Bronchial smooth muscle cell (primary cell): ENCODE results near the gene CEP20. TPM values are rescaled to one million over a fixed set of nuclear protein-coding genes. Genes with fewer than 3 reads are reported as not detected.

Source experiments
- total RNA-seq: library from RNA; depleted of rRNA; stranded (reverse); fragments of >200 nt; gene quantifications from 2 replicates; pipeline ENCODE4 v1.2.1, GENCODE V29; 2014

The CEP20 gene
- 24.3 and 30.6 TPM in 2 replicates for total RNA-seq

DNA sequence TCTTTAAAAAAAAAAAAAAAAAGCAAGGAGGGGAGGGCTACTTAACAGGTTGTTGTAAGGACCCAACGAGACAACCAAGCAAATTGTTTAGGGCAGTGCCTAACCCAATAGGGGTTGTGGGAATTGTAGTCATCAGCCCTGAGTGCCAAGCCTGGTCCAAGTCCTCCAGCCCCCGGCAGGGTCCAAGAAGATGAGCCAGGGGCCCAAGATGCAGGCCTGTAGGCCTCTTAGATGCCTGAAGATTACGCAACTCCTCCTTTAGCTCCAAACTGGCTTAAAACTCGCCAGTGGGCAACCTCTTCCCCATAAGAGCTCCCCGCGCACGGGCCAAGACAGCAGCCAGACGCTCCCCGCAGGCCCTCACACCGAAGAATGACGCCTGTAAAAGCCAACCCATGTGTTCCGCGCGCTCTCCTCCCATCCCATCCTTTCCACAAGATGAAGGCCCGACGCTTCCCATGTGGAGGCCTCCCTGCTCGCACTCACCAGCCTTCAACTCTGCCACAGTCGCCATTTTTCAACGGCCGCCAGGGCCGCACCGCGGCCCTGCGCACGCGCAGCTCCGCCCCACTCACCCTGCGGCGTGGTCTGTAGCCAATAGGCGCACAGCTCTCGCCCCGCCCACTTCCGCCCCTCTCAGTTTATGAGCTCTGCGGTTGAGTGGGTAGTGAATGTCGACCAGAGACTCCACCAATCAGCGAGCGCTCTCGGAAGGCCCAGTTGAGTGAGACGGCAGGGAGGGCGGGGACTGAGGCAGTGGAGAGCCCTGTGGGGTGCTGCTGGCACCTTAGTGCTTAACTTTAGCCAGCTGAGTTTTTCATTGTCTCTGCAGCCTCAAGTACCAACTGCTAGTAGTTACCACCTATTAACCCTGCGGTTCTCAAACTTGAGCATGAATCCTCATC is at the start of gene CEP20:
CEP20 (minus strand) TSS at position 532 of the 905 bp plus-strand sequence; CDS start at position 514, 18 bp downstream.

DNA sequence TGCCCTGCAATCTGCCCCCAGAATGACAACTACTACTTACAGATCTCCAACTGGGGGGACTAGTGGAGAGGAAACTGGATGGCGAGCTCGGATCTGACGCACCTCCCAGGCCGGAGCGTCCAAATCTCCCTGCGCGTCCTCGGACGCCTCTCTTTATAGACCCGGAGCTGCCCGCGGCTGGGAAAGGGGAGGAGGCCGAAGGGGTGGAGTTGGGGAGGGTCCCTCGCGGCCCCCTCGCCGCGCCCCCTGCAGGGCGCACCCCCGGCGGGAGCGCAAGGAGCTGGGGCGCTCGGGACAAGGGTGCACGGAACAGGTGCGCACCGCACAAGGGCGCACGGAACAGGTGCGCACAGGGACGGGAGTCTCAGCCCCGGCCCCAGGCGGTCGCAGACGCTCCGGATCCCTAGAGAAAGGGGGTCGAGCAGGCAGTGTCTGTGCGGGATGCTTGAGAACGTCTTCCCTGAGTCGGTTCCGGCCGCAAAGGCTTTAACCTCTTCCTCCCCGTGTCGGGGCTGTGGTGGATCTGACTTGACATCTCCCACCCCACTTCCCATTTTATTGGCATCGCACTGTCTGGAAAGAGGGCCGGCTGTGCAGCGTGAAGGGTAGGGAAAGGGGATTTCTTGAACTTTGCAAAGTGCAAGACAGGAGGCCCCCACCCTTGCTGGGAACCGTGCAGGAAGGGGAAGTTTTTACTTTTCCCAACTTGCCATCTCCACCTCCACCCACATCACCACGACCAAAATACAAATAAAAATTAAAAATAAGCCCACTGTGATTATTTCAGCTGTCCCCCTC is 31.3 kb downstream of the CEP20 start, which contains the start of gene MYH11:
MYH11 (minus strand) TSS at position 128 of the 798 bp plus-strand sequence. CDS start 18,776 bp downstream, outside the sequence.

Other genes with a start within 250 kb of the CEP20 start
- gene MARF1, start 245.4 kb downstream of the CEP20 start, total RNA-seq, result 11.2 and 12.8 TPM in 2 replicates
- gene NDE1, start 238.4 kb downstream of the CEP20 start, total RNA-seq, result 9.4 and 17.0 TPM in 2 replicates
- under 0.01 and 0.09 TPM in 2 replicates for gene MYH11, start 31.6 kb downstream of the CEP20 start, total RNA-seq
- gene ABCC1, start 61.0 kb upstream of the CEP20 start, total RNA-seq, result 88.0 and 142 TPM in 2 replicates